Dendritic cell treated with granulocyte-macrophage colony-stimulating factor and Interleukin-4, amounts not matched to agents 40 ng/mL and 50 ng/mL, for 4 days (primary cell): ENCODE data around the gene GOLGA1.

ENCODE experiments used
- H3K27ac Mint-ChIP-seq: one replicate; pipeline ENCODE4 v1.8.0; 2022; ENCODE audit warnings: mild to moderate bottlenecking, mixed read lengths
- H3K27me3 Mint-ChIP-seq: one replicate; pipeline ENCODE4 v1.8.0; 2022; ENCODE audit warnings: mild to moderate bottlenecking, mixed read lengths
- H3K36me3 Mint-ChIP-seq: one replicate; pipeline ENCODE4 v1.8.0; 2022; ENCODE audit warnings: low read depth, mixed read lengths
- H3K4me1 Mint-ChIP-seq: one replicate; pipeline ENCODE4 v1.8.0; 2022; ENCODE audit warnings: low read depth, mixed read lengths
- H3K4me3 Mint-ChIP-seq: one replicate; pipeline ENCODE4 v1.8.0; 2022; ENCODE audit warnings: mild to moderate bottlenecking, moderate library complexity, mixed read lengths
- H3K9me3 Mint-ChIP-seq: one replicate; pipeline ENCODE4 v1.8.0; 2022; ENCODE audit warnings: mixed read lengths
- intact Hi-C: fragments of 100-400 bp; cut with micrococcal nuclease; formaldehyde crosslinking; loops from one replicate; pipeline ENCODE4 v1.15.0; 2022

Gene GOLGA1

DNA sequence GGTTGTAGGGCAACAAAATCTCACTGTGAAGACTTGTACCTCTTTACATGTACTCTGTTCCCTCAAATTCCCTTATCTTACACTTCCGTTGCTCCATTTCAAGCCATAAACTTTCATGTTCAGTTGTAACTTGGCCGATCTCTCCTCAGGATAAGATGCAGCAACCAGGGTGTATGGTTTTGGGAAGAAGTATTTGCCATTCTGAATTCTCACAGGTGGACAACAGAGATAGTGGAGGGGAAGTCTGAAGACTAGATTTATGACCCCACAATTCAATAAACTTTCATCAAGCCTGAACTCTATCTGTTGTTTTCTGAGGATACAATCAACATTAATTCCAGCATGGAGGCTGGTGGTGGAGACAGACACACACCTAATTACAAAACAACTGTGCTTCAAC is 27.5 kb downstream of the GOLGA1 start:
- H3K27ac Mint-ChIP-seq = no peak overlapping the region
- H3K4me3 Mint-ChIP-seq = no peak overlapping the region
- H3K27me3 Mint-ChIP-seq = no peaks in the 10 kb centered on the region
- H3K36me3 Mint-ChIP-seq = peaks cover 72% of the 10 kb centered on the region
- intact Hi-C loops = no loop called here
- H3K9me3 Mint-ChIP-seq = no peaks in the 10 kb centered on the region
- no peaks in the 10 kb centered on the region for H3K4me1 Mint-ChIP-seq

DNA sequence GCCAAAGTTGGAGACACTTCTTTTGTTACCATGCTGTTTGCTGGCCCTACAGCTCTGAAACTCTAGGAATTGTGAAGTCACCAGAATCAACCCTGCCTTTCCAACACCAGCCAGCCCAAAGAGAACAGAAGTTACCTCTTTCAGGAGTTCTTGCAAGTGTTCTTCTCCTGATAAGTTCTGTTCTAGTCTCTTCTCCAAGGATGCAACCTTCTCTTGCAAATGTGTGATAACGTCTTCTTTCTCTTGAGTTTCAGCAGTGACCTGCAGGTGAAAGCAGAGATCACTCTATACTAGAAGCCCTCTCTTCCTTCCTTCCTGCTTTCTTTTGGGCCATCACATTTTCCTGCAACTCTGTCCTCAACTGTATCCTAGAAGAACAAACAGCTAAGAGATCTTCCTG is 29.1 kb downstream of the GOLGA1 start:
- Mint-ChIP-seq H3K27me3 (no peaks in the 10 kb centered on the region), H3K4me3 (no peak overlapping the region), H3K27ac (no peak overlapping the region), H3K36me3 (peaks cover 80% of the 10 kb centered on the region), H3K4me1 (no peaks in the 10 kb centered on the region), H3K9me3 (no peaks in the 10 kb centered on the region)
- intact Hi-C loops = no loop called here

DNA sequence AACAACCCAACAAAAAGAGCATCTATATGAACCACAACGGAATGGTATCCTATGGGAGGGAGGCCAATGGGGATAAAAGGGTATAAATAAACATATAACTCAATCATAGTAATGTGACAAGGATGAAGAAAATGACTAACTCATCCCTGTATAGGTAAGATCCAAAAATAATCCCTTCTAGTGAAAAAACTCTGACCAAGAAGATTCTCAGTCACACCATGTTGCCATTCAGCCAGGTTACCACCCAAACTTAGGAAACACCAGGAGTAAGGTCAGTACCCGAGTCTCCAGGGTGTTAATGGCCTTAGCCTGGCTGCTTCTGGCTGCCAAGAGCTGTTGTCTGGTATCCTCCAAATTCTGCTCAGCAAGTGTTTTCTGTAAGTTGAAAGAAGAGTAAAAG is 32.8 kb downstream of the GOLGA1 start:
- peaks cover 88% of the 10 kb centered on the region for H3K36me3 Mint-ChIP-seq
- intact Hi-C loops = no loop called here
- H3K4me3 Mint-ChIP-seq = no peak overlapping the region
- H3K9me3 Mint-ChIP-seq = no peaks in the 10 kb centered on the region
- no peak overlapping the region for H3K27ac Mint-ChIP-seq
- H3K27me3 Mint-ChIP-seq = no peaks in the 10 kb centered on the region
- H3K4me1 Mint-ChIP-seq = no peaks in the 10 kb centered on the region

DNA sequence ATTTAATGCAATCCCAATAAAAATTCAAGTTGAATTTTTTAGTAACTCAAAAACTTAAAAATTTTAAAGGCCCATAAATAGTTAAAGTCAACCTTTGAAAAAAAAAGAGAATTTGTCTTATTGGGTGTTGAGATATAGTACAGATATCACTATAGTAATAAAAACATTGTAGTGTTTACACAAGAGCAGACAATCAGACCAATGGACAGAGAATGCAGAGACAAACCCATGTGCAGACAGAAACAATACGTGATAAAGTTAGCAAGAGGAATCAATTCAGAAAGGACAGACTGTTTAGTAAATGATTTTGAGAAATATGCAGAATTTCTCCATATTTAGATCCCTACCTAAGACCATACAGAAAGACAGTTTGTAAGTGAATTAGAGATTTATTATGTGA is 33.9 kb downstream of the GOLGA1 start:
- intact Hi-C loops = no loop called here
- Mint-ChIP-seq H3K4me1 (no peaks in the 10 kb centered on the region), H3K36me3 (peaks cover 88% of the 10 kb centered on the region), H3K27me3 (no peaks in the 10 kb centered on the region), H3K27ac (no peak overlapping the region), H3K9me3 (no peaks in the 10 kb centered on the region), H3K4me3 (no peak overlapping the region)

DNA sequence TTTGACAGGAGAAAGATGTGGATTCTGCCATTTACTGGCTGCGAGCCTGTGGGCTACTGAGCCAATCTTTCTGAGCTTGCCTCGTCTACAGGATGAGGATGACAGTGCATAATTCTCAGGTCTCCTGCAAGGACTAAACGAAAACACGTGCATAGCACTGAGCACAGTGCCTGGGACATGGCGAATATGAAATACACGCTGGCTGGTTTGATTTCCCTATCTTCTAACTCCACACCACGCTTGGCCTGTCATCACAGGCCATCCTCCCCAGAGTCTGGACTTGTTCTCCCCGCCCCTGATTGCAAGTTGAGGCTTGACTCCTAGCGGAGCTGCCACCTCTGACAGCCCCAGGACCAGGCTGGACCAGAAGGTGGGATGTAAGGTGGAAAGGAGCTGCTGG is 41.0 kb downstream of the GOLGA1 start:
- intact Hi-C loops = no loop called here
- no peak overlapping the region for H3K27ac Mint-ChIP-seq
- H3K4me3 Mint-ChIP-seq = no peak overlapping the region
- H3K9me3 Mint-ChIP-seq = no peaks in the 10 kb centered on the region
- peaks cover 99% of the 10 kb centered on the region for H3K36me3 Mint-ChIP-seq
- H3K27me3 Mint-ChIP-seq = no peaks in the 10 kb centered on the region
- no peaks in the 10 kb centered on the region for H3K4me1 Mint-ChIP-seq

DNA sequence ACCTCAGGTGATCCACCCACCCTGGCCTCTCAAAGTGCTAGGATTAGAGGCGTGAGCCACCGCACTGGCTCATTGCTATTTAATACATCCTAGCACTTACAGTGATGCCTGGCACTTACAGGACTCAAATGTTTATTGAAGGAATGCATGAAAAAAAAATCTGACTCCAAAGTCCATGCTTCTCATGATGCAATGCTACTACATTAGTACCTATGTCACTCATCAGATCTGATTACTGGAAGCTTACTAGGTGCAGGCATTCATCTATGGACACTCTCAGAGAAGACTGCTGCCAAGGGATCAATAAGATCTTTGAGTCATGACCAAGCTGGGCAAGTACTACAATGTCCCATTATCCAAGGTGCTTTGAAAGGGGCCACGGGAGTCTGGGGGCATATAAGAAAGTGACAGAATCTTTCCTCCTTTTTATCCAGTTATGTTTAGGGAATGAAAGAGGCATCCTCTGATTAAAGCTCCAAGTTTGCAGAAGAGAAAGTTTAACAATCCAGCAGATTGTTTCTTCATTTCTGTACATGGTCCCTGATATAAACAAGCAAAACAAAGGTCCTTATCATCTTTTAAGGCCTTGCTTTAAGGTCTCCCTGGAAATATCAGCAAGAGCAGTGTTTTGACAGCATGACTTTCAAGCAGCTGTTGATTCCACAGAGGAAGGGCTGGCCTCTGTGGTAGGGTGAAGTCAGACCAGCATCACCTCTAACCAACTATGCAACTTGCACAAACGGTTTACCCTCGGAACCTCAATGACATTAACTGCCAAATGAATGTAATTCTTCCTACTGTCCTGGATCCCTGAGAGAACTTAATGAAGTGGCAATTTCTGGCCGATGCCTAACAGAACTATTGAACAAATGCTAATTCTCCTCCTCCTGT is 43.1 kb downstream of the GOLGA1 start:
- Mint-ChIP-seq H3K27me3 (no peaks in the 10 kb centered on the region), H3K4me1 (no peaks in the 10 kb centered on the region), H3K4me3 (no peak overlapping the region), H3K9me3 (no peaks in the 10 kb centered on the region), H3K36me3 (peaks cover 98% of the 10 kb centered on the region), H3K27ac (no peak overlapping the region)
- intact Hi-C loops = no loop called here

DNA sequence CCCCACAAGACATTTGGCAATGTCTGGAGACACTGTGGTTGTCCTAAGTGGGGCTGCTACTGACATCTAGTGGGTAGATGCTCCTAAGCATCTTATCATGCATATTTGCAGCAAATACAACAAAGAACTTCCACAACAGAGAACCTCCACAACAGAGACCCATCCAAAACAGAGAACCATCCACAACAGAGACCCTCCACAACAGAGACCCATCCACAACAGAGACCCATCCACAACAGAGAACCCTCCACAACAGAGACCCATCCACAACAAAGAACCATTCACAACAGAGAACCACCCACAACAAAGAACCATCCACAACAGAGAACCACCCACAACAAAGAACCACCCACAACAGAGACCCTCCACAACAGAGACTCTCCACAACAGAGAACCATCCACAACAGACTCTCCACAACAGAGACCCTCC is 46.1 kb downstream of the GOLGA1 start:
- H3K4me3 Mint-ChIP-seq = no peak overlapping the region
- H3K36me3 Mint-ChIP-seq = peaks cover 99% of the 10 kb centered on the region
- H3K4me1 Mint-ChIP-seq = no peaks in the 10 kb centered on the region
- no peaks in the 10 kb centered on the region for H3K27me3 Mint-ChIP-seq
- H3K27ac Mint-ChIP-seq = no peak overlapping the region
- intact Hi-C loops = no loop called here
- H3K9me3 Mint-ChIP-seq = no peaks in the 10 kb centered on the region

DNA sequence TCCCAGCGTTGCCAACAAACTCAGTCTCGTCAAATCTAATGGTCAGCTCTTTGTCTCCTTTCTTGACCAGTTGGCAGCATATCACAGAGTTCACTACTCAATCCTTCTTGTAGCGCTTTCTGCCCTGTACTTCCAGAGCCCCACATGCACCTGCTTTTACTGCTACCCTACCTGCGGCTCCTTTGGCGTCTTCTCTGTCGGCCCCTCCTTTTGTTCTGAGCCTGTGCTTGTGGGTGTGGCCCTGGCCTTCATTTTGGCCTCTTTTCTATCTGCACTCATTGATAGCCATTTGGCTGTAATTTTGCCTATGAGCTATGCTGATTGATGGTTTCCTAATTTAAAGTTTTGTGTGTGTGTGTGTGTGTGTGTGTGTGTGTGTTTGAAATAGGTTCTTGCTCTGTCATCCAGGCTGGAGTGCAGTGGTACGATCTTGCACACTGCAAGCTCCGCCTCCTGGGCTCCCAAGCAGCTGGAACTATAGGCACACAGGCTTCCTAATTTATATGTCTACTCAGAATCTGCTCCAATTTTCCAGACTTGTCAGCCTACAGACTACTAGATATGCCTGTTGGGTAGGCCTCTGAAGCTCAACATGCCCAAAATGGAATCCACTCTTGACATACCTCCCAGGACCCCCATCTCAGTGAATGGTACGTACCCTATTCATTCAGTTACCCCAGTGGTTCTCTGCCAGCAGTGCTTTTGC is 46.7 kb downstream of the GOLGA1 start:
- peaks cover 99% of the 10 kb centered on the region for H3K36me3 Mint-ChIP-seq

DNA sequence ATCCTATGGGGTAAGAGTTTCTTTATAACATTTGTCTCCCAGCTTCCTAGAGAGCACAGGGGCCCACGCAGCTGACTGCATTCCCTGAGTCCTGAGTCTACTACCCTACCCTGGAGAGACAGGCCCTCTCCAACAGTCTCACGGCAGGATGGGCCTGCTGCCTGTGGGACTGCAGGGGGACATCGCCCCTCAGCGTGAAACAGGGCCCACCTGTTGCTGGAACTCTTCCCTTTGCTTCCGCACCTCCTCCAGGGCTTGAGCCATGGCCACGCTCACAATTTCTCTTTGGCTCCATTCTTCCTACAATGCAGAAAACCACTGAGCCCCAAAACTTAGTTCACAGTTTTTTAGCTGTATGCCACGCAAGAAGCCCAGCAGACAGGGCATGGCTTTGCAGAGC is 50.7 kb downstream of the GOLGA1 start:
- Mint-ChIP-seq H3K4me3 (no peak overlapping the region), H3K36me3 (peaks cover 97% of the 10 kb centered on the region), H3K27me3 (no peaks in the 10 kb centered on the region), H3K9me3 (no peaks in the 10 kb centered on the region), H3K27ac (no peak overlapping the region), H3K4me1 (no peaks in the 10 kb centered on the region)
- intact Hi-C loops = no loop called here

More for the DNA sequence above, 46.7 kb downstream of the GOLGA1 start:
- H3K4me1 Mint-ChIP-seq = no peaks in the 10 kb centered on the region
- H3K4me3 Mint-ChIP-seq = no peak overlapping the region
- no peaks in the 10 kb centered on the region for H3K9me3 Mint-ChIP-seq
- no peak overlapping the region for H3K27ac Mint-ChIP-seq
- intact Hi-C loops = no loop called here
- H3K27me3 Mint-ChIP-seq = no peaks in the 10 kb centered on the region

DNA sequence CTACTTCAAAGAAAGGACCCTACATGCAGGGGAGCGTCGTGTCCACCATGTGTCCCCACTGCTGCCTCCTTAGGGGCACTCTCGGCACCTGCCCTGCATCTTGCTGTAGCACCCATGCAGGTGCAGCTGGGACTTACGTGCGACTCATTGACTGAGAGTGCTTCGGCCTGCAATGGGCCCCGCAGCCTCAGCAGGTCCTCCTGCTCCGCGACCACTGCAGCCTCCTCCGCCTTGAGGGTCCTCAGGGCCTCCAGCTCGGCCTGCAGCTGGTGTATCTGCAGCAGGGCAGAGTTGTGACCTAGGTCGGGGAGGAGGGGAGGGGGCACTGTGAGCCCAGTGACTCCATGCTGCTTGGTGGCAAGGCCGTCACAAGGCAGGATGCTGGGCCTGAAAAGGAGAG is 51.9 kb downstream of the GOLGA1 start:
- intact Hi-C loops = no loop called here
- Mint-ChIP-seq H3K9me3 (no peaks in the 10 kb centered on the region), H3K27ac (no peak overlapping the region), H3K4me1 (no peaks in the 10 kb centered on the region), H3K36me3 (peaks cover 97% of the 10 kb centered on the region), H3K27me3 (no peaks in the 10 kb centered on the region), H3K4me3 (no peak overlapping the region)

DNA sequence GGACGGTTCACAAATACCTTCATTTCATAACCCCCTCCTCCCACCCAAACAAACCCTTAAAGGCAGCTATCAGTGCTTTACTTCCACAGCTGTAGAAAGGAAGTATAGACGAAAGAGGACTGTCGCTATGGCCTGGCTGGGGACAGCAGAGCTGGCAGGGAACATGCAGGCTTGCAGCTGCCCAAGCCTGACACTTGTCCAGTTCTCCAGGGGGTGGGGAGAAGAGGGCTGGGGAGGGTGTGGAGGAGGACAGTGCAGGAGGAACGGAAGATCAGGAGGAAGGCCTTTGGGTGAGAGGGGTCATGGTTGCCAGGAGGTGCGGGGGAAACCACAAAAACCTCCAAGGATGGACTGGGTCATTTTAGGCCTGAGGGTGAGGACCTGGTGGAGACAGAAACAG is 53.1 kb downstream of the GOLGA1 start:
- H3K4me1 Mint-ChIP-seq = no peaks in the 10 kb centered on the region
- no peak overlapping the region for H3K4me3 Mint-ChIP-seq
- H3K27ac Mint-ChIP-seq = no peak overlapping the region
- peaks cover 97% of the 10 kb centered on the region for H3K36me3 Mint-ChIP-seq
- no peaks in the 10 kb centered on the region for H3K9me3 Mint-ChIP-seq
- intact Hi-C loops = no loop called here
- no peaks in the 10 kb centered on the region for H3K27me3 Mint-ChIP-seq

DNA sequence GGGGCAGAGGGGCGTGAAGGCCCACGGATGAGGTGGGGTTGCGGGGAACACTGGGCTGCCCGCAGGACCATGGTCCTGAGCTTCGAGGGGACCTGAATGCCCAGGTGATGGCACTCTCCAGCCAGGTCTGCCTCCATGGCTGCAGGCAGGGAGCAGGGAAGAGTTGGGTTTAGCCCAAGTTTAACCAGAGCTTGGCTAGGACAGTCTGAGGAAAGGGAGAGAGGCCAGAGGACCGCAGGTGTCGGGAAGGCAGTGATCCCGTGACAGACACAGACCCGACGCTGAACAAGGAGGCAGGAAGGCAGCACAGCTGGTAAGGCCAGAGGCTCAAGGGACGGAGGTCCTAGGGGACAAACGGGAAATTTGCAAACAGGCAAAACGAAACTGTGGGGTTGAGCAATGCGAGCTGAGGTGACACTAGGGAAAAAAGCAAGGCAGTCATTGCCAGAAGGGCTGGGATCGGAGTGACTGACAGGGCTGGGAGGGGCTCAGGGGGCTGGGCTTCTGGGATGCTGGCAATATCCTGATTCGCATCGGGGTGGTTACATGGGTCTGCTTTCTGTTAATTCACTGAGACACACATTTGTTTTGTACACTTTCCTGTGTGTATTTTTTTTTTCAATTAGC is 53.9 kb downstream of the GOLGA1 start:
- Mint-ChIP-seq H3K9me3 (no peaks in the 10 kb centered on the region), H3K27me3 (no peaks in the 10 kb centered on the region), H3K27ac (no peak overlapping the region), H3K4me3 (no peak overlapping the region), H3K36me3 (peaks cover 98% of the 10 kb centered on the region), H3K4me1 (no peaks in the 10 kb centered on the region)
- intact Hi-C loops = no loop called here

DNA sequence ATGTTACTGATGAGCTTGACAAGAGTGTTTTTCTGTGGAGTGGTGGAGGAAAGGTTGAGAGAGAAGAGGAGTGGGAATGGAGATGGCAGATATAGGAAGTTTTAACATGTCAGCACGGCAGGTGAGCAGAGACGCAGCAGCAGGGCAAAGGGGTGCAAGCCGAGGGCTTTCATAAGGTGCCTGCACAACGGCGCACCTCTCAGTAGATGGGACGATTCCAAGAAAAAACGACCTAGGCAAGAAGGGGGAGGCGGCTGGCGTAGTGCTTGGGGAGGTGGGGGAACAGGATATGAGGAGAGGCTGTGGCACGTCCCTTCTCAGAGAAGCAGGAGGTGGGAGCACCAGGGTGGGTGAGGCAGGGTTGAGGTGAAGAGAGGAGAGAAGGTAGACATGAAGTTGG is 54.4 kb downstream of the GOLGA1 start:
- H3K4me1 Mint-ChIP-seq = no peaks in the 10 kb centered on the region
- no peak overlapping the region for H3K4me3 Mint-ChIP-seq
- no peaks in the 10 kb centered on the region for H3K9me3 Mint-ChIP-seq
- no peaks in the 10 kb centered on the region for H3K27me3 Mint-ChIP-seq
- intact Hi-C loops = no loop called here
- H3K36me3 Mint-ChIP-seq = peaks cover 98% of the 10 kb centered on the region
- H3K27ac Mint-ChIP-seq = no peak overlapping the region

DNA sequence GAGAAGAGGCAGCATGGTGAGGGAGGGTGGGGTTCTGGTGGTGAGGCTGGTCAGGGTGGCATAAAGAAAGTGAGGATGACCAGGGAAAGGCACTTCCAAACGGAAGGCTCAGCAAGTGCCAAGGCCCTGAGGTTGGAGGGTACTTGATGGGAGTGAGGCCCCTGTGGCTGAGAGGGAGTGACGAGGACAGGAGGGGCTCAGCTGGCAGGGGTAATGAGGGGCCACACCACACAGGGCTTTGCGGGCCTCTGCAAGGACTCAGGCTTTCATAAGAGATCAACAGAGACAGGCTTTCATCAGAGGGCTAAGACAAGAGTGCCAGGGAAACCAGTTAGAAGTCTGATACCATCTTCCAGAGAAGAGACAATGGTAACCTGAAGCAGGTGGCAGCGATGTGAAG is 55.3 kb downstream of the GOLGA1 start:
- Mint-ChIP-seq H3K4me1 (no peaks in the 10 kb centered on the region), H3K27ac (no peak overlapping the region), H3K36me3 (peaks cover 98% of the 10 kb centered on the region), H3K27me3 (no peaks in the 10 kb centered on the region), H3K9me3 (no peaks in the 10 kb centered on the region), H3K4me3 (no peak overlapping the region)
- intact Hi-C loops = no loop called here
